NCI-H526 (cell line): Measurements from ENCODE around the gene TASP1.
A peak's percentile ranks its signal among the peaks of the same experiment; 100 is the strongest.
"Not testable (repeated sequence)": the region's sequence is repeated elsewhere in the genome, so short reads cannot be mapped to it uniquely, and the experiment has no call there.

Experiments used
- DNase-seq, 2 experiments: peaks; one replicate each; lab custom pipeline; 2025; lab: John Stamatoyannopoulos, UW

TASP1 gene

DNA sequence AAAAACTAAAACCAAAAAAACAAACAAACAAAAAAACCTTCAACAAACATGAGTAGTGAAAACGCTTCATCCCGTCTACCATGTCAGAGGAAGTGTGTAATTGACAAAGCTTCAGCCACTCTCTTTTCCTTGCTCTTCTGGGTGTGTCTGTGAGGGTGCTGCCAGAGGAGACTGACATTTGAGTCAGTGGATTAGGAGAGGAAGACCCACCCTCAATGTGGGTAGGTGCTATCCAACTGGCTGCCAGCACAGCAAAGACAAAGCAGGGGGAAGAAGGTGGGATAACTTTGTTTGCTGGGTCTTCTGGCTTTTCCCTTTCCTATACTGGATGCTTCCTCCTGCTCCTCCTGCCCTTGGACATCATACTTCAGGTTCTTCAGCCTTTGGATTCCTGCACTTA, 145.6 kb downstream of the TASP1 start:
- DNase-seq = no peak

DNA sequence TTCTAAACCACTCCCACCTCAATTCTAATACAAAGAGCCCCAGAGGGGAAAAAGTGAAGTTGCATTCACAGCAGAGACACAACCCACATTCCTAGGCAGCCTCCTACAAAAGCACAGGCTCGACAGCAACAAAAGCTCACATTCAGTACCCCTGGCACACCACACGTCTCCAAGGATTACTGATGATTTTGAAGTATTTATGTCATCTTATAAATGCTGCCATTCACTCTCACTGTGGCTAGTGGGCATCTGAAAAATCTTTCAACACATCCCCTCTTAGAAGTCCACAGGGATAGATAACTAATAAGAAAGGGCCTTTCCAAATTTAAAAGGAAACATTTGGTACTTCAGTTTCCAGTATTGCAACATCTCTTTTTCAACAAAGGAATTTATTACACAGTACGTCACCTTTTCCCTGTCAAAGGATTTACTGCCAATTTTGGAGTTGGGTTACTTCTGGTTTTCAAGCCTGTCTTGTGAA, 146.7 kb downstream of the TASP1 start:
- no peak for DNase-seq

DNA sequence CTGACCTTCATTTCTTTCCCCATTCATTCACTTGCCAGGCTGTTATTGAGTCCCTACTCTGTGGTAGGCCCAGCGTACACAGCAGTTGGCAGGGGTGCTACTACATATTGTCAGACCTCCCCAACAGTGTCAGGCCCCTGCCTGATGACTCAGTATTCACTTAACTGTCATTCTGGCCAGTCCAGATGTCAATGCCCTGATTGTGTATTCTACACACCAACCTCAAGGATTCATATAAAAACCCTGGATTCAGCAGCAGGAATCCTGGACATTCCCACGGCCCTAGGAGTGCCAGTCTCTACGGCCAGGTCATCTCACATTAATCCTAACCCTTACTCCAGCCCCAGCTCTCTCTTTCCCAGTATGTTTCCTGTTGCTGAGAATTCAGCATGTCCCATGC, 151.5 kb downstream of the TASP1 start:
- no peak for DNase-seq

DNA sequence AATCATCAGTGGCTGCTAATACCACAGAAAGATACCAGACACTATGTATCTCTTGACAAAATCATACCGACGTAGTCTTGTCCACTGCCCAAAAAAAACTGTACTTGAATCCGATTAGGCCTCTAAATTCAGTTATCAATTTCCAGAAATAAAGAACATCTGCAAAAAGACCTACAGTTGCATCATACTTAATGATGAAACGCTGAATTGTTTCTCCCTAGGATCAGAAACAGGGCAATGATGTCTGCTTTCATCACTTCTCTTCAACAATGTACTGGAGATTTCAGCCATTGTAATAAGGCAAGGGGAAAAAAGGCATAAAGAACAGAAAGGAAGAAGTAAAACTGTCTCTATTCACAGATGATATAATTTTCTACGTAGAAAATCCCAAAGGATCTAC, 152.0 kb downstream of the TASP1 start:
- no peak for DNase-seq

GRCh38 chr20:13485576-13485975, 153.2 kb downstream of the TASP1 start:
- no peak for DNase-seq

DNA sequence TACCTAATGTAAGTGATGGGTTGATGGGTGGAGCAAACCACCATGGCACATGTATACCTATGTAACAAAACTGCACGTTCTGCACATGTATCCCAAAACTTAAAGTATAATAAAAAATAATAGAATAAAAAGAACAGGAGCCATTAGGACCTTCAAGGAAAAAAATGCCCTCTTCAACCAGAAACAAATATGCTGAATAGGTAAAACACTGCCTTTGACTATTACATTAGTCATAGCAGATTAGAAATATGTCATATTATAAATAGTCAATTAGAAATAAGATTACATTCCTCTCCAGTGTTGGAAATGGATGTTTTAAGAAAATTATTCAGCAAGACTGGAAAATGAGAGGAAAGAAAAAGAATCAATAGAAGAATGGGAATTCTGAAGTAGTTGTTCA, 153.7 kb downstream of the TASP1 start:
- DNase-seq = not testable (repeated sequence)

DNA sequence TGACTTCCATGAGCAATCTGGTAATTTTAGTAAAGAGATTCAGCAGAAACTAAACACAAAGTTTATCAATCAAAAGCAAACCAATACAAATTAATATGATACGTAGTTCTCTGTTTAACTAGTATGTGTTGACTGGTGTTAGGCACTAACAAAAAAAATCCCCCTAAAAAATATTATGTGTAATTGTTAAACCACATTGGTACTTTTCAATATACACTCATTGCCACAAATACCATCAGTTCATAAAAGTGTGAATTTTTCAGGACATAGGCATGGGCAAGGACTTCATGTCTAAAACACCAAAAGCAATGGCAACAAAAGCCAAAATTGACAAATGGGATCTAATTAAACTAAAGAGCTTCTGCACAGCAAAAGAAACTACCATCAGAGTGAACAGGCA, 155.3 kb downstream of the TASP1 start:
- not testable (repeated sequence) for DNase-seq

- DNase-seq = no peak
Measured at GRCh38 chr20:13478366-13478765, 160.4 kb downstream of the TASP1 start.

DNA sequence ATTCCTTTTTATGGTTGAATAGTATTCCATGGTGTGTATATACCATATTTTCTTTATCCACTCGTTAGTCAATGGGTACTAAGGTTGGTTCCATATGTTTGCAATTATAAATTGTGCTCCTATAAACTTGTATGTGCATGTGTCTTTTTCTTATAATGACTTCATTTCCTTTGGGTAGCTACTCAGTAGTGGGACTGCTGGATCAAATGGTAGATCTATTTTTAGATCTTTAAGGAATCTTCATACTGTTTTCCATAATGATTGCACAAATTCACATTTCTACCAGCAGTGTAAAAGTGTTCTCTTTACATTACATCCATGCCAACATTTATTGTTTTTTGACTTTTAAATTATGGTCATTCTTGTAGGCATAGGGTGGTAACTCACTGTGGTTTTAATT, 164.3 kb downstream of the TASP1 start:
- no peak for DNase-seq

DNA sequence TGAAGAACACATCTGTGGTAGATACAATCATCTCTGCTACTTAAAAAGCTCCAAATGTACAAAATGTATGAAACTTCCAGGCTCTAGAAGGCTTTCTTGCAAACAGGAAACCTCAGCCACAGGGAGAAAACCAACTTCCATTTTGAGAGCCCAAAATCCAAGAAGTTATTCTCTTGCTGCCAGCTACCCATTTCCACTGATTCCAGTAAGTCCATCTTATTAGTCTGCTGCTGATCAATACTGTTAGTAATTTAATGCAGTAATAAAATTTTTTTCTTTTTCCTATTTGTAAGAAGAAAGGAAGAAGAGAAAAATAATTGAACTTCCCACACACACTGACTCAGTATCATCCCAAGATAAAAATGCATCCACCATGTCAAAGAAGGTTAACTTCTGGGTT, 169.5 kb downstream of the TASP1 start:
- no peak for DNase-seq

GRCh38 chr20:13468166-13468565, 170.6 kb downstream of the TASP1 start:
- DNase-seq = no peak

DNA sequence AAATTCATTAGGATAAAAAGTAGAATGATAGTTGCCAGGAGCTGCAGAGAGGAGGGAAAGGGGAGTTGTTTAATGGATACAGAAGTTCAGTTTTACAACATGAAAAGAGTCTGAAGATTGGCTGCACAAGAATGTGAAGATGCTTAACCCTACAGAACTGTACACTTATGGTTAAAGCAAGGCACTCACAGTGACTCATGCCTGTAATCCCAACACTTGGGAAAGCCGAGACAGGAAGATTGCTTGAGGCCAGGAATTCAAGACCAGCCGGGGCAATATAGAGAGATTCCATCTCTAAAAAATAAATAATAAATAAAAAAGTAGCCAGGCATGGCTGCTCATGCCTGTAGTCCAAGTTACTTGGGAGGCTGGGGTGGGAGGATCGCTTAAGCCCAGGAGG, 174.0 kb downstream of the TASP1 start:
- no peak for DNase-seq

GRCh38 chr20:13461849-13462458, 176.8 kb downstream of the TASP1 start:
- no peak for DNase-seq

- DNase-seq = peak in 1 of 2 experiments; percentile 64
Measured at GRCh38 chr20:13458860-13459451, 179.8 kb downstream of the TASP1 start.

DNA sequence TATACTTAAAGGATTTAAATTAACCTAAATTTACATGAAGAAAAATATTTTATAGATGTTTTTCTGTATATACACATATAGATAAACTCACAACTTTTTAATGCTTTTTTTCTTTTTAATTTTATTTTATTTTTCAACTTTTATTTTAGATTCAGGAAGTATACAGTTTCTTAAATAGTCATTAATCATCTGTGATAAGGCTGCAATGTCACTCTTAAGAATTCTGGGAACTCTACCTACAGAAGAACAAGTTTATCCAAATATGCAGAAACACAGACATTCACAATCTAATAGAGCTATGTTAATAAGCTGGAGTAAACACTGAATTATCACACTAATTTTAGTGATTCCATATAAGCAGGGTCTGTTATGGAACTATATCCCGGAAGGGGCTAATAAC, 181.2 kb downstream of the TASP1 start:
- no peak for DNase-seq

DNA sequence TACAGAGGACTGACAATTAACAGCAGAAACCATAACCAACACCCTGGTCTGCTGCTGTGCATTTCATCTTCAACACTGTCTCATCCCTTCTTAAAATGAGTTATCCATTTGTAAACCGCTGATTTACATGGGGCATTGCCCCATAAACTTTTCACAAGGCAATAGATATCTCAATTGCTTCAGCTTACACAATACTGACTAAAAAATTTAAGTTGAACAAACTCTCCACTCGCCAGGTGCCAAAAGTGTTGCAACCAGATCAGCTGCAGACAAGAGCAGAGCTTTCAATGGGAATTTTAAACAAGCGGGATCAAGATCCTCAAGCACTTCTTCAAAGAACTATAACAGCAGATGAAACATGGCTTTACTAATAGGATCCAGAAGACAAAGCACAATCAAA, 183.0 kb downstream of the TASP1 start:
- DNase-seq = no peak

DNA sequence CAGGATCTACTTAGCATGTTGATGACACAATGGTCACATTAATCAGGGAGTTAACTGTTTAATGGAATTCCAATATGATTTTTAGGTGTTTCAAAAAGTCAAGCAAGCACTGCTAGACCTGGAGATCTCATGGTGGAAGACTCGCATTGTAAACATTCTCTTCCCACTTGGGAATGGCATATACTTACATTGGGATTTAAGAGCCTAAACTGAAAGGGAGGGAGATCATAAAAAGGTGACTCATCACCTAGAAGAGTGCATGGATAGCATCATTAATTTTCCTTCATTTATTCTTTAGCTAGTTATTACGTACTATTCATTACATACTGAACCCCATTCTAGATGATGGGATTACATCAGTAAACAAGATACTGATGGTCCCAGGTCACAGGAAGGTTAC, 185.4 kb downstream of the TASP1 start:
- DNase-seq = no peak

GRCh38 chr20:13452470-13453124, 186.1 kb downstream of the TASP1 start:
- no peak for DNase-seq

GRCh38 chr20:13449868-13450434, 188.8 kb downstream of the TASP1 start:
- DNase-seq = no peak

DNA sequence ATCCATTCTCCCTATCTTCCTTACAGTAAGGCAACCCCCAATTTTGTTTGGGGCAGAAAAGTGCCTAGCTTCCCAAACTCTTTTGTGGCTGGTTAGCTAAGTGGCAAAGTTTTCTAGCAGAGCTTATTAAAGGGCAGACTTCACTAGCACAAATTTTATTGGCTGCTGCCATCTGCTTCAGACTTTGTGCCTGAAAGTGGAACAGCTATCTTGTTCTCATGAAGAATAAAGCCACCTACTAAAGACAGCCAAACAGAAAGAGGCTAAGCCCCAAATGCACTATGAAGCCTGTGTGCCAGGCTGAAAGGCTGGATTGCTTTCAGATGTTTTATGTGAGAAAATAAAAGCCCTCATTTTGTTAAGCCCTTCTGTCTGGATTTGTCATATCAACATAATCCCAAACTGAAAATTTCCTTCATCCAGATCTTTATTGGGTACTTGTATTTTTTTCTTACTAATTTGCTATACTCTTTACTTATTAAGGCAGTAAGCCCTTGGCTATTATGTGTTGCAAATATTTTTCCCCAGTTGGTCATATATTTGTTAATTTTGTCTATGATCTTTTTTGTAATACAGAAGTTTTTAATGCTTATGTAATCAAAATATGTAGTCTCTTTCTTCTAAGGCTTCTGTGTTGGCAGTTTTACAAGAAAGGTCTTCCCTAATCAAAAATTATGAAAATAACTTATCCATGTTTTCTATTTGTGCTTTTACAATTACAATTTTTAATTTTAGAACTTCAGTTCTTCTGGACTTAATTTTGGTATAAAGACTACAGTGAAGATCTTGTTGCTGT, 191.1 kb downstream of the TASP1 start:
- no peak for DNase-seq

DNA sequence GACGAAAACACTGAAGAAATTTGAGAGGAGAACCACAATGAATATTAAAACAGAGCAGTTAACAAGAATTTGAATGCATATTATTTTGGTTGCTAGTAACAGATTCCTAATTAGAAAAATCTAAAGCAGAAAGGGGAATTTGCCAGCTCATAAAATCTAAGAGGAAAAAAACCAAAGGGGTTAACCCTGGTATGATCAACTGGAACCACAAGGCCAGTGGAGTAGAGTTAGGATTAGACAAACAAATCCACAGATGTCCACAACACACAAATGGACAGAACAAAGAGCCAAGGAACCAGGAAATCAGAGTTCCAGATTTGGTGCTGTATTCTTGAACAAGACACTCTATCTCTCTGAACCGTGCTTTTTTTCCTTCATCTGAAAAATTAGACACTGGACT, 195.0 kb downstream of the TASP1 start:
- no peak for DNase-seq

GRCh38 chr20:13442986-13443385, 195.7 kb downstream of the TASP1 start:
- no peak for DNase-seq
